WI38 (cell line): ENCODE measurements around the gene SPAG16.

ENCODE experiments used
- H3K4me3 ChIP-seq: 2 replicates; pipeline ENCODE4 v1.5.1; 2011; ENCODE audit warnings: low read depth, mild to moderate bottlenecking, control low read depth, low read length
- CTCF ChIP-seq: IDR thresholded peaks from 2 replicates; pipeline ENCODE4 v1.5.1; 2012; ENCODE audit warnings: low read depth, mild to moderate bottlenecking, control low read depth, low read length

The SPAG16 gene

GRCh38 chr2:214389334-214389733 lies 1105.1 kb downstream of the SPAG16 start:
- H3K4me3 ChIP-seq: no peak overlapping the region
- TF ChIP-seq CTCF: no peak

GRCh38 chr2:214393796-214394195 lies 1109.5 kb downstream of the SPAG16 start:
- no peak for TF ChIP-seq CTCF
- H3K4me3 ChIP-seq: no peak overlapping the region

GRCh38 chr2:214395040-214395439 lies 1110.8 kb downstream of the SPAG16 start:
- no peak for TF ChIP-seq CTCF
- no peak overlapping the region for H3K4me3 ChIP-seq

- no peak for TF ChIP-seq CTCF
- no peak overlapping the region for H3K4me3 ChIP-seq
These were observed 1117.3 kb downstream of the SPAG16 start for GRCh38 chr2:214401580-214401979.

- no peak overlapping the region for H3K4me3 ChIP-seq
- TF ChIP-seq CTCF: no peak
These were observed 1126.0 kb downstream of the SPAG16 start for GRCh38 chr2:214410128-214410775.

GRCh38 chr2:214410918-214411554 lies 1126.8 kb downstream of the SPAG16 start, which contains the start of gene VWC2L:
TSS of gene VWC2L (plus strand) at chr2:214411054. CDS start at chr2:214414194, 3,140 bp downstream.
- no peak for TF ChIP-seq CTCF
- no peak within 1 kb of the TSS for H3K4me3 ChIP-seq

- H3K4me3 ChIP-seq: no peak overlapping the region
- no peak for TF ChIP-seq CTCF
These were observed 1128.4 kb downstream of the SPAG16 start for GRCh38 chr2:214412679-214413078.
